T-helper 17 cell (primary cell): ENCODE data around the gene KIF3A. TPM values are rescaled to one million over a fixed set of nuclear protein-coding genes. Genes with fewer than 3 reads are reported as not detected.

Experiments
- ATAC-seq: fragments of 150-1000 bp; cut with Tn5 transposase; 2 replicates; pipeline ENCODE4 v1.10.0; 2021; ENCODE audit warnings: mild to moderate bottlenecking, moderate library complexity
- DNase-seq, 3 donors: peaks; one replicate each; pipeline versions ENCODE4 v3.0.0 to v3.0.0-alpha.2; 2020 to 2021
- H3K9me3 ChIP-seq: one replicate; pipeline ENCODE4 v1.7.0; 2013; ENCODE audit warnings: low read length, mild to moderate bottlenecking; ENCODE audit not compliant: control insufficient read depth, poor library complexity, severe bottlenecking
- H3K27ac Mint-ChIP-seq: one replicate; pipeline ENCODE4 v1.8.0; 2022; ENCODE audit warnings: mild to moderate bottlenecking, moderate library complexity, mixed read lengths
- H3K27me3 Mint-ChIP-seq: one replicate; pipeline ENCODE4 v1.8.0; 2022; ENCODE audit warnings: mixed read lengths
- H3K36me3 Mint-ChIP-seq: one replicate; pipeline ENCODE4 v1.8.0; 2022; ENCODE audit warnings: low read depth, mixed read lengths
- H3K4me1 Mint-ChIP-seq: one replicate; pipeline ENCODE4 v1.8.0; 2022; ENCODE audit warnings: mild to moderate bottlenecking, mixed read lengths
- H3K4me3 Mint-ChIP-seq: one replicate; pipeline ENCODE4 v1.8.0; 2022; ENCODE audit warnings: mild to moderate bottlenecking, moderate library complexity, mixed read lengths
- total RNA-seq, 4 donors: library from RNA in 2 of 4; stranded (reverse) in 2 of 4; gene quantifications; one replicate each; pipeline ENCODE4 v1.2.3 and lab custom pipeline; 2022 to 2026

KIF3A gene
- total RNA-seq, 2 donors from 2014 or later, result 12.6 to 17.9 TPM

DNA sequence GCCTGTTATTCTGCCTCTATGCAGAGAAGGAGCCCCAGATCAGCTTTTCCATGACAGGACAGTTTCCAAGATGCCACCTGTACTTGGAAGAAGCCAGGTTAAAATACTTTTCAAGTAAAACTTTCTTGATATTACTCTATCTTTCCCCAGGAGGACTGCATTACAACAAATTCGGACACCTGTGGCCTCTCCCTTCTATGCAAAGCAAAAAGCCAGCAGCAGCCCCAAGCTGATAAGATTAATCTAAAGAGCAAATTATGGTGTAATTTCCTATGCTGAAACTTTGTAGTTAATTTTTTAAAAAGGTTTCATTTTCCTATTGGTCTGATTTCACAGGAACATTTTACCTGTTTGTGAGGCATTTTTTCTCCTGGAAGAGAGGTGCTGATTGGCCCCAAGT is 63.9 kb downstream of the KIF3A start:
- no peaks in the 10 kb centered on the region for H3K9me3 ChIP-seq
- no peak for DNase-seq
- H3K4me3 Mint-ChIP-seq, result no peak overlapping the region
- ATAC-seq, result no peak
- peaks cover 4% of the 10 kb centered on the region for H3K27me3 Mint-ChIP-seq
- no peak overlapping the region for H3K27ac Mint-ChIP-seq
- H3K4me1 Mint-ChIP-seq, result no peaks in the 10 kb centered on the region
- H3K36me3 Mint-ChIP-seq, result peaks cover 3% of the 10 kb centered on the region

DNA sequence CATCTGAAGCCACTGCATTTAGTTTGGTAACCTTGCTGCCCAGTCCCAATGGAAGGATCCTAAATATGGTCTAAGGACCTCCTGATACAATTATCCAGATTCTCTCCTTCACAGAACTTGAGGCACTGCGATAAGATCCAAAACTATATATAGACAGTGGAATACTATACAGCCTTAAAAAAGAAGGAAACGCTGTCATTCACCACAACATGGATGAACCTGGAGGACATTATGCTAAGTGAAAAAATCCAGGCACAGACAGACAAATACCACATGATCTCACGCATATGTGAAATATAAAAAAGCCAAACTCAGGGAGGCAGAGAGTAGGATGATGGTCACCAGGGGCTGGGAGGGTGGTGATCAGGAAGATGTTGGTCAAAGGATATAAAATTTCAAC is 66.3 kb downstream of the KIF3A start:
- Mint-ChIP-seq H3K27ac (no peak overlapping the region), H3K4me3 (no peak overlapping the region), H3K36me3 (peaks cover 2% of the 10 kb centered on the region), H3K27me3 (peaks cover 8% of the 10 kb centered on the region), H3K4me1 (no peaks in the 10 kb centered on the region)
- ATAC-seq (no peak), DNase-seq (no peak)
- no peaks in the 10 kb centered on the region for H3K9me3 ChIP-seq

- DNase-seq (no peak), ATAC-seq (no peak)
- Mint-ChIP-seq H3K4me3 (no peak overlapping the region), H3K27me3 (peaks cover 8% of the 10 kb centered on the region), H3K27ac (no peak overlapping the region), H3K36me3 (peaks cover 2% of the 10 kb centered on the region), H3K4me1 (peaks cover 2% of the 10 kb centered on the region)
- H3K9me3 ChIP-seq, result no peaks in the 10 kb centered on the region
Measured at GRCh38 chr5:132669966-132670882, 67.1 kb downstream of the KIF3A start.

DNA sequence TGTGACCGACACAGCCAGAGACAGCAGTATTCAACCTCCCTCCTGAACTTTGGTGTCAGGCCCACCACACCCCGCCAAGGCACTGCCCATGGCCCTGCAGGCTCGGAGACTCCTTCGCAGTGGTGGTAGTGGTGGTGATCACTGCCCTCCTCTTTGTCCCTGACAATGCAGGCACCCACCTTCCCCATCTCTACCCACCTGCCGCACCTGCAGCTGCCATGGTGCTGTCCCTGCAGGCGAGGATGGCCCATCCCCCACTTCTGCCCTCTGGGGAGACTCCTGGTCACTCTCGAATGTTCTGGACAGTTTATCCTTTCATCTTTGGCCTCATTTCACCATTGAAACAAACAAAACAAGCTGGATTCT is 67.9 kb downstream of the KIF3A start:
- ATAC-seq (no peak), DNase-seq (no peak)
- Mint-ChIP-seq H3K4me1 (peaks cover 2% of the 10 kb centered on the region), H3K27me3 (peaks cover 8% of the 10 kb centered on the region), H3K27ac (no peak overlapping the region), H3K36me3 (peaks cover 2% of the 10 kb centered on the region), H3K4me3 (no peak overlapping the region)
- H3K9me3 ChIP-seq, result no peaks in the 10 kb centered on the region

GRCh38 chr5:132668706-132669454 is 68.5 kb downstream of the KIF3A start:
- no peaks in the 10 kb centered on the region for H3K9me3 ChIP-seq
- Mint-ChIP-seq H3K4me1 (peaks cover 4% of the 10 kb centered on the region), H3K27me3 (peaks cover 8% of the 10 kb centered on the region), H3K36me3 (peaks cover 2% of the 10 kb centered on the region), H3K4me3 (no peak overlapping the region), H3K27ac (no peak overlapping the region)
- ATAC-seq (no peak), DNase-seq (no peak)

GRCh38 chr5:132667761-132668705 is 69.3 kb downstream of the KIF3A start:
- Mint-ChIP-seq H3K27ac (no peak overlapping the region), H3K27me3 (peaks cover 8% of the 10 kb centered on the region), H3K4me3 (no peak overlapping the region), H3K36me3 (peaks cover 2% of the 10 kb centered on the region), H3K4me1 (peaks cover 10% of the 10 kb centered on the region)
- DNase-seq (no peak), ATAC-seq (no peak)
- H3K9me3 ChIP-seq, result no peaks in the 10 kb centered on the region

DNA sequence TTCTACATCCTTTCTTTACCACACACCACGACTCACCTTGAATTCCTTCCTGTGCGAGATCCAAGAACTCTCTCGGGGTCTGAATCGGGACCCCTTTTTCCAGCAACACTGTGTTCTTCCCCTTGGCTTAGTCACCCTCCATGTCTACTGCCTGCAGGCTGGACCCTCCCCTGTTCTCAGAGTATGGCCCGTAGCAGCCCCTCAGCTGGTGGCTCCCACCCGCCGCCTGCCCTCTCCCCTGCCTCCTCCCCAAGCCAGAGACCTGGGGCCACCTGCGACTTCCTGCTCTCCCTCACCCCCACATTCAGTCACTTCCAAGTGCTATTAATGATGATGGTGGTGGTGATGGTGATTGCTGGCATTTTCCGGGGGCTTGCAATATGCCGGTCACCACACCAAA is 70.0 kb downstream of the KIF3A start:
- Mint-ChIP-seq H3K4me3 (no peak overlapping the region), H3K27me3 (peaks cover 8% of the 10 kb centered on the region), H3K27ac (no peak overlapping the region), H3K4me1 (peaks cover 11% of the 10 kb centered on the region), H3K36me3 (peaks cover 2% of the 10 kb centered on the region)
- DNase-seq (no peak), ATAC-seq (no peak)
- H3K9me3 ChIP-seq, result no peaks in the 10 kb centered on the region

GRCh38 chr5:132666310-132667123 is 70.8 kb downstream of the KIF3A start:
- H3K4me3 Mint-ChIP-seq, result no peak overlapping the region
- no peaks in the 10 kb centered on the region for H3K9me3 ChIP-seq
- peaks cover 8% of the 10 kb centered on the region for H3K27me3 Mint-ChIP-seq
- DNase-seq (no peak), ATAC-seq (no peak)
- H3K4me1 Mint-ChIP-seq, result peaks cover 11% of the 10 kb centered on the region
- peaks cover 2% of the 10 kb centered on the region for H3K36me3 Mint-ChIP-seq
- no peak overlapping the region for H3K27ac Mint-ChIP-seq

DNA sequence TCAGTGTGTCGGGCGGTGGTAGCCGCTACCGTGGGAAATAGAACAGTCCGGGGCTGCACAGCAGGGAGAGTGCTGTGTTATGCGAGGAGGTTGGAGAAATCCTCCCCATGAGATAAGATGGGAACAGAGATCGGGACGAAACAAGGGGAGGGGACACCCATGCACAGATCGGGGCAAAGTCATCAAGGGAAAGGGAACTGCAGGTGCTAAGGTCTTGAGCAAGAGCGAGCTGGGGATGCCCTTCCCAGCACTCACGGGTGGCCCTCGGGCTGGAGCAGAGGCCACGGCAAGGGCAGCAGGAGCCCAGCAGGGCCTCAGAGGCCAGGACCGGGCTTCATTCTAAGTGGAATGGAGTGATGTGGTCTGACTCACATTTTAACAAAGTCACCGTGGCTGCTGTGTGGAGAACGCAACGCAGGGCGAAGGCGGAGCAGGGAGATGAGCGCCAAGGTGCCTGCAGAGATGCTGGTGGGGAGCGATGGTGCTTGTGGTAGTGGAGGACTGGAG is 71.7 kb downstream of the KIF3A start:
- no peak overlapping the region for H3K27ac Mint-ChIP-seq
- no peak for ATAC-seq
- DNase-seq, result no peak
- H3K4me3 Mint-ChIP-seq, result peak overlapping the region; percentile 50
- peaks cover 11% of the 10 kb centered on the region for H3K4me1 Mint-ChIP-seq
- peaks cover 2% of the 10 kb centered on the region for H3K36me3 Mint-ChIP-seq
- H3K27me3 Mint-ChIP-seq, result peaks cover 8% of the 10 kb centered on the region
- H3K9me3 ChIP-seq, result no peaks in the 10 kb centered on the region

- Mint-ChIP-seq H3K4me1 (peaks cover 11% of the 10 kb centered on the region), H3K27ac (no peak overlapping the region), H3K27me3 (peaks cover 8% of the 10 kb centered on the region), H3K36me3 (peaks cover 2% of the 10 kb centered on the region), H3K4me3 (no peak overlapping the region)
- H3K9me3 ChIP-seq, result no peaks in the 10 kb centered on the region
- DNase-seq (no peak), ATAC-seq (no peak)
Measured at GRCh38 chr5:132664696-132665209, 72.6 kb downstream of the KIF3A start.

- peak overlapping the region; percentile 87 for H3K27ac Mint-ChIP-seq
- peaks cover 2% of the 10 kb centered on the region for H3K36me3 Mint-ChIP-seq
- H3K9me3 ChIP-seq, result no peaks in the 10 kb centered on the region
- DNase-seq (no peak), ATAC-seq (no peak)
- H3K4me3 Mint-ChIP-seq, result peak overlapping the region; percentile 25
- peaks cover 10% of the 10 kb centered on the region for H3K27me3 Mint-ChIP-seq
- peaks cover 11% of the 10 kb centered on the region for H3K4me1 Mint-ChIP-seq
Measured at GRCh38 chr5:132663771-132664695, 73.3 kb downstream of the KIF3A start.
